ENCODE data around the gene MTERF4.

Gene MTERF4

GRCh38 chr2:241142593-241142992, 40.5 kb upstream of the MTERF4 start:
- ATAC-seq: no peak

GRCh38 chr2:241142063-241142462, 40.0 kb upstream of the MTERF4 start:
- no peak for TF ChIP-seq ZFP30 (CRISPR knock-in tag; IDR thresholded peaks at IDR 0.05)
- no peak for TF ChIP-seq CSDC2 (CRISPR knock-in tag; IDR thresholded peaks at IDR 0.05)
- no peak for TF ChIP-seq TCF4 (CRISPR knock-in tag; IDR thresholded peaks at IDR 0.05; ENCODE audit: borderline replicate concordance)
- TF ChIP-seq CREB5 (CRISPR knock-in tag; IDR thresholded peaks at IDR 0.05; ENCODE audit: low read depth): no peak
- TF ChIP-seq ZC3H10 (CRISPR knock-in tag; IDR thresholded peaks at IDR 0.05): no peak
- ATAC-seq: no peak

More at GRCh38 chr2:241142593-241142992, 40.5 kb upstream of the MTERF4 start:
- no peak for TF ChIP-seq PPARA (CRISPR knock-in tag; IDR thresholded peaks at IDR 0.05; ENCODE audit: borderline replicate concordance)
- TF ChIP-seq TCF4 (CRISPR knock-in tag; IDR thresholded peaks at IDR 0.05; ENCODE audit: borderline replicate concordance): no peak
- no peak for TF ChIP-seq ARNTL (CRISPR knock-in tag; IDR thresholded peaks at IDR 0.05; ENCODE audit: borderline replicate concordance, low read depth)
- TF ChIP-seq ZC3H10 (CRISPR knock-in tag; IDR thresholded peaks at IDR 0.05): no peak

GRCh38 chr2:241141214-241141770, 39.2 kb upstream of the MTERF4 start:
- ATAC-seq: no peak
- TF ChIP-seq TOX (CRISPR knock-in tag; IDR thresholded peaks at IDR 0.05; ENCODE audit: borderline replicate concordance) (no peak), CSRNP3 (CRISPR knock-in tag; IDR thresholded peaks at IDR 0.05) (no peak), ZFP30 (CRISPR knock-in tag; IDR thresholded peaks at IDR 0.05) (no peak), ZNF565 (CRISPR knock-in tag; conservative IDR thresholded peaks at IDR 0.05; ENCODE audit: low read depth) (no peak), ESRRG (CRISPR knock-in tag; IDR thresholded peaks at IDR 0.05) (no peak)

- ATAC-seq: no peak
- TF ChIP-seq ZNF565 (CRISPR knock-in tag; conservative IDR thresholded peaks at IDR 0.05; ENCODE audit: low read depth) (no peak), PPARA (CRISPR knock-in tag; IDR thresholded peaks at IDR 0.05; ENCODE audit: borderline replicate concordance) (no peak), ZNF70 (CRISPR knock-in tag; IDR thresholded peaks at IDR 0.05) (no peak), OSR1 (CRISPR knock-in tag; IDR thresholded peaks at IDR 0.05) (no peak), GLIS3 (CRISPR knock-in tag; IDR thresholded peaks at IDR 0.05) (no peak), CSDC2 (CRISPR knock-in tag; IDR thresholded peaks at IDR 0.05) (no peak), PATZ1 (CRISPR knock-in tag; IDR thresholded peaks at IDR 0.05; ENCODE audit: borderline replicate concordance) (no peak)
Observed at GRCh38 chr2:241140445-241140840, 38.4 kb upstream of the MTERF4 start.

GRCh38 chr2:241139531-241140444, 37.7 kb upstream of the MTERF4 start:
- no peak for ATAC-seq
- TF ChIP-seq ZNF8 (CRISPR knock-in tag; IDR thresholded peaks at IDR 0.05): no peak
- TF ChIP-seq TOX (CRISPR knock-in tag; IDR thresholded peaks at IDR 0.05; ENCODE audit: borderline replicate concordance): no peak
- TF ChIP-seq PPARA (CRISPR knock-in tag; IDR thresholded peaks at IDR 0.05; ENCODE audit: borderline replicate concordance): no peak
- TF ChIP-seq TCF4 (CRISPR knock-in tag; IDR thresholded peaks at IDR 0.05; ENCODE audit: borderline replicate concordance): no peak
- TF ChIP-seq POU6F1 (CRISPR knock-in tag; IDR thresholded peaks at IDR 0.05; ENCODE audit: borderline replicate concordance, low read depth): no peak
- no peak for TF ChIP-seq CSRNP3 (CRISPR knock-in tag; IDR thresholded peaks at IDR 0.05)
- no peak for TF ChIP-seq GLIS3 (CRISPR knock-in tag; IDR thresholded peaks at IDR 0.05)
- TF ChIP-seq ZNF70 (CRISPR knock-in tag; IDR thresholded peaks at IDR 0.05): no peak
- TF ChIP-seq TSHZ2 (CRISPR knock-in tag; IDR thresholded peaks at IDR 0.05): no peak
- TF ChIP-seq CSDC2 (CRISPR knock-in tag; IDR thresholded peaks at IDR 0.05): no peak
- no peak for TF ChIP-seq ZC3H10 (CRISPR knock-in tag; IDR thresholded peaks at IDR 0.05)
- no peak for TF ChIP-seq ZFP30 (CRISPR knock-in tag; IDR thresholded peaks at IDR 0.05)
- TF ChIP-seq RARB (CRISPR knock-in tag; IDR thresholded peaks at IDR 0.05): no peak
- no peak for TF ChIP-seq ISL1 (CRISPR knock-in tag; IDR thresholded peaks at IDR 0.05)
